ENCODE results near the gene SCAMP4. TPM values are rescaled to one million over a fixed set of nuclear protein-coding genes. Genes with fewer than 3 reads are reported as not detected.

SCAMP4 gene
- total and polyA plus RNA-seq, 9 of the 15 experiments (the other 6 are each of a cell fraction or from before 2014, with no cell fraction given) = 0.81 to 45.9 (median 12.8) TPM

- TF ChIP-seq LCOR (CRISPR knock-in tag; IDR thresholded peaks at IDR 0.05) = no peak
- TF ChIP-seq SNIP1 (IDR thresholded peaks at IDR 0.05; ENCODE audit: low read depth) = no peak
- TF ChIP-seq ZZZ3 (IDR thresholded peaks at IDR 0.05) = no peak
- TF ChIP-seq REST (IDR thresholded peaks at IDR 0.05; ENCODE audit: borderline replicate concordance) = peak; percentile 75
- no peak for TF ChIP-seq REST (CRISPR knock-in tag; IDR thresholded peaks at IDR 0.05; ENCODE audit: low read depth)
- TF ChIP-seq ZNF232 (CRISPR knock-in tag; IDR thresholded peaks at IDR 0.05) = no peak
- TF ChIP-seq ERF (CRISPR knock-in tag; IDR thresholded peaks at IDR 0.05) = peak; percentile 56; the same call in 1 of the 2 replicates
- peak; percentile 79 for TF ChIP-seq SMC3 (conservative IDR thresholded peaks at IDR 0.05; ENCODE audit: insufficient read depth, low read depth, low read length)
- no peak for TF ChIP-seq COPS2 (conservative IDR thresholded peaks at IDR 0.05)
- TF ChIP-seq ZNF696 (CRISPR knock-in tag; conservative IDR thresholded peaks at IDR 0.05) = no peak
- no peak for TF ChIP-seq PREB (CRISPR knock-in tag; IDR thresholded peaks at IDR 0.05)
- no peak for TF ChIP-seq FOXA1 (IDR thresholded peaks at IDR 0.05; ENCODE audit: borderline replicate concordance)
- no peak for TF ChIP-seq LEF1 (IDR thresholded peaks at IDR 0.05)
- no peak for TF ChIP-seq XRCC3 (IDR thresholded peaks at IDR 0.05)
- no peak for TF ChIP-seq CREBBP (IDR thresholded peaks at IDR 0.05; ENCODE audit: low read depth, low read length)
- no peak for TF ChIP-seq EGR1 (conservative IDR thresholded peaks at IDR 0.05)
- TF ChIP-seq ZNF551 (CRISPR knock-in tag; IDR thresholded peaks at IDR 0.05) = no peak
- no peak for TF ChIP-seq SP2 (IDR thresholded peaks at IDR 0.05; ENCODE audit: extremely low read depth, low read depth, low read length, poor library complexity, severe bottlenecking)
These were observed 24.0 kb downstream of the SCAMP4 start (continued) for GRCh38 chr19:1929021-1929742.

Measured in K562 (cell line).